A204.1 (cell line): ENCODE data around the gene PSMD1.
"Not testable (repeated sequence)": the region's sequence is repeated elsewhere in the genome, so short reads cannot be mapped to it uniquely, and the experiment has no call there.

ENCODE experiments used
- FAIRE-seq: peaks from 2 replicates; lab custom pipeline; 2012; peaks lifted over from hg19 to GRCh38; lab: Jason Lieb, UNC

PSMD1 gene

DNA sequence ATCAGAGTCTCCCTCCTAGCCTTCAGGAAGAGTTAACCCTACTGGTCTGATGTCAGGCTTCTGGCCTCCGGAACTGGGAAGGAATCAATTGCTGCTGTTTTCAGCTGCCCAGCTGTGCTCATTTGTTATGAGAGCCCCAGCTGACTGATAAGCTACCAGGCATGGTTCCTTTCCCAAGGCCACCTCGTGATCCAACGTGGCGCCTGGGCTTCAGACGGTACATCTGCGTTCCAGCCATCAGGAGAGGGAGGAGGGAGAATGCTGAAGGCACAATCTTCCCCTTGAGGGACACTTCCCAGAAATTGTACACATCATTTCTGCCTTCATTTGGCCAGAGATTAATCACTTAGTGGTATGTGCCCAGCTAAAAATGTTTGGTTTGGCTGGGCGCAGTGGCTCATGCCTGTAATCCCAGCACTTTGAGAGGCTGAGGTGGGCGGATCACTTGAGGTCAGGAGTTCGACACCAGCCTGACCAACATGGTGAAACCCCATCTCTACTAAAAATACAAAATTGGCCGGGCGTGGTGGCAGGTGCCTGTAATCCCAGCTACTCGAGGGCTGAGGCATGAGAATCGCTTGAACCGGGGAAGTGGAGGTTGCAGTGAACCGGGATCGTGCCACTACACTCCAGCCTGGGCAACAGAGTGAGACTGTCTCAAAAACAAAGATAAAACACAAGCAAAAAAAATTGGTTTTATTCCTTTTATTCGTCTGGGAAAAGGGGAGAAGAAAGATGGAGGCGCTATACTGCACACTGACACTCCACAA is 131.3 kb downstream of the PSMD1 start:
- no peak for FAIRE-seq

DNA sequence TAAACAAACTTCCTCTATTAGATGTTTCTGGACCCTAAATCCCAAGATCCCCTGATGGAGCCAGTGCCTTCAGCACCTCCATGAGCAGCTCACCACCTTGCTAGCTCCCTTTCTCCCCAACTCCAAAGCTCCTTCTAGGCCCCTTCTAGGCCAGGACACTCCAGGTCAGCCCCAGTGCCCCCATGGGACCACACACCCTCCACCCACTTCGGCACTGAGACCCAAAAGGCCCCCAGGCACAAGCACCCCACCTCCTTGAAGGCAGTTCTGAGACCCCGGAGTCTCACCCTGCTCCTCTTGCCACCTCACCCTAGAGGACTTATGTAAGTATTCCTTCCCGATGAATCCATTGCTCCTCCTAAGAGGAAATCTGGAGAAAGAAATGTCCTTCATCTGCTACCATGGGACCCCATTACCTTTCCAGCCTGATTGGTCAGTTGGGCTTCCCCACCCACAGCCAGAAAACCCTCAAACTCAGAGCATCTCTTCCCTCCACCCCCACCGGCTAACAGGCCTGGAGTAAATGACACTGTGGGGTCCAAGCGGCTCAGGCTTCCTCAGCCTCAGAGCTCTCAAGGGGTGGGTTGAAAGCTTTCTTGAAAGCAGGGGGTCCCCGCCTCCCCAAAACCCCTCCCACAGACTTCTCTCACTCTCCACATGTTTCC is 132.0 kb downstream of the PSMD1 start:
- no peak for FAIRE-seq

DNA sequence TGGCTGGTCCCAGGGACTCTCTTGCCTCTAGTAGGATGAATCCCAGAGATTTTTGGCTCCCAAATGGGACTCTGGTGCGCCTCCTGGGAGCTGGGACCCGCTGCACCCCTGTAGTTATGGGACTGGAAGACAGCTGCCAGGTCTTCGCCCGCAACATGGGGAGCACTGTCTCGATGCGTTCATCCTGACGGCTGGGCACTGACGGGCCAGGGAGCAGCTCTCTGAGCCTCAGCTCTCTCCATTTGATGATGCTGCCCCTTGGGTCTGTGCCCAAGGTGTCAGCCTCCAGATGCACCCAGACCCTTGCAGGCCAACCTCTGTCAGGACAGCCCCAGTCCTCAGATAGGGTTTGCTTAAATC is 132.5 kb downstream of the PSMD1 start:
- no peak for FAIRE-seq

DNA sequence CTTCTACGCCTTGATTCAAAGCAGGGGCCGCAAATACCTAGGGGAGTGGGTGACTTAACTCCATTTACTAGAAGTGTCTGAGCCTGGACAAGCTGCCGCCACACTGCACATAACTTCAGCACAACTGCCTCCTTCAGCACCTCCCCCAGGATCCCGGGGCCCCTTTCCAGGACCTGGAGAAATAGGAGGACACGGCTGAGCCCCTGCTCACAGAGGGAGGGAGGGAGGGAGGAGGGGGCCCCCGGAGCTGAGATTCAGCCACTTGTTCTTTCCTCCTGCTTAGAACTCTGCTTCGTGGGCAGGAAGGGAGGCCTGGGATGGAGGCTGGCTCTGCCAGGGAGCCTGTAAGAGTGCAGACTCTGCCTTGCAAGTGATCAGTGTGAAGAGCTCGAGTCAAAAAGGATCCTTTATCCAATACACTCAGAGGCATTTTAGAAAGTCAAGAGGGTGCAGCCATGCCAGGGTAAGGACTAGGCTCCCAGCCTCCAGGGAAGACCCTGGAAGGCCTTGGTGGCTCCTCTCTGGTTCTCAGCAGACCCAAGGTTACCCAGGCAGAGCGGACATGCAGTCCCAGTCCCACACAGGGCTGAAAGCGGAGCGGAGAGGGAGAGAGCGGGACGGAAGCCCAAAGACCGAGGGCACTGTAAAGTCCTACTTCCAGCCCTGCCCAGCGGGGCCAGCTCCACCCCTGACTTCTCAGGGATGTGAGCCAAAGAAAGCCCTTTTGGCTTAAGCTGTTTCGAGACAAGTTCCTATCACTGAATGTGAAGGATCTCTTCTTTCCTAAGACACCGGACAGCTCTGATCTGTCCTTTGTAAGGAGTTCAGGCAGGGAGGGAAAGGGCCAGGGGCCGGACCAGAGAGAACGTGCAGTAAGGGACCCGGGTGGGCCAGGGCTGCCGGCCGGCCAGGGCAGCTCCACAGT is 133.2 kb downstream of the PSMD1 start:
- FAIRE-seq, result no peak

DNA sequence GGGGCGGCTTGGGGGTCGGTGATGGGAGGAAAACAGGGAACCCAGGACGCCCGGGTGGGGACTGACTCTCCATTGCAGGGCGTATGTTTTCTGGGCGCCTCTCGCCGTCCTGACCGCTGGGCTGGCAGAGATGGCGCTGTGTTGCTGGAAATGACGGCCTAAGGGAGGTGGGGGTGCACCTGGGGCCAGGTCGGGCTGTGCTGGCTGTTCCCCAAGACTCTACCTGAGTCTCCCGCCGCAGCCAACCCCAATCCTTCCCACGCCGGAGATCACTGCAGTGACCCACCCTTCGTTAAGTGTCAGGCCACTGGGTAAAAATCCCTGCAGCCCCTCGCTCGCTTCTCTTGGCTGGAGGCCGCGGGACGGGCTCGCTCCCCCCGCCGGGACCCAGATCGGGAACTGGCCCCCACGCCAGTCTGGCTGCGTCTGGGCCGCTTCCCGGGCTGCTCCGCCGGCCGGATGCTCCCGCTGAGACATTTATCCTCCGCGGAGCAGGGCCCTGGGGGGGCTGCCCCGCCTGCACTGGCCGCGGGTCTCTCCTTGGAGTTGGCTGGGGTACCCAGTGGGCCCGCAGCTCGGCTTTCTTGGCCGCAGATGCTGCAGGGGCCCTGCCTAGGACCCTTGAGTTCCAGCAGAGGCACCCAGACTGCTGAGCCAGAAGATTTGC is 134.0 kb downstream of the PSMD1 start:
- FAIRE-seq, result no peak

DNA sequence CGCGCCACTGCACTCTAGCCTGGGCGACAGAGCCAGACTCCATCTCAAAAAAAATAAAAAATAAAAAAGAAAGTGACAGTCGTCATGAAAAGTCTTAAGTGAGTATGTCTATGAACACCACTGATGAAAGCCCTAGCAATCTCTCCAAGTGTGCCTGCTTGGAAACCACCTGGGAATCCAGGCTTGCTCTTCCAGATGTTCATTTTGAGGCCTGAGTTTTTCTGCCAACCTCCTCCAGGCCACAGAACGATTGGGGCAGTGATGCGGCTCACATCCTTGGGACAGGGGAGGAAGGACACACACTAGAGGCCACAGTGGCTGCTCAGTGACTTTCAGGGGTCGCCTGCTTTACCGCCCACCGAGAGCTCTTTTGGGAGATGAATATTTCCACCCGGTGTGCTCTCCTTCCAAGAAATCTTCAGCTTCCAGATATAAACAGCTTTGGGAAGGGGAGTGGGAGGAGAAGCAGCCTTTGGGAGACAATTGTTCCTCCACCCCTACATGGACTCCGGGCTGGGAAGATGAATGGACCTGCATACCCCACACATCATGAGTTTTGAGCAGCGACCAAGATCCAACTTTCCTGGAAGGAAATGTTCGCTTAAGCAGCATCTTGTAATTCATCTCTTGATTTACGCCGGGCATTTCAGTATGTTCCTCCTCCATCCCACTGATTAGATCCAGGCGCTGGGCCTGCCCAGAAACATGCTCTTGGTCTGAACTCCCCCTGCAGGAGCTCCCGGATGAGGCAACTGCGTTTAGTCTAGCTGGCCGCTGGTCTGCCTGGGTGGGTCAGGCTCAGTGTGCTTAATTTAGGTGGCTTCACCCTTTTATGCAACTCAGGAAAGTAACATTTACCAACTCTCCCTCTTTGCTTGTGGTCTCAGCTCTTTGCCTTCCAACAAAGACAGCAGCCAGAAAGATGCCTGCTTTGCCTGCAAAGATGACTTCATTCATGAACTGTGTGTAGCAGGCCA is 135.5 kb downstream of the PSMD1 start:
- FAIRE-seq, result peak; percentile 69

DNA sequence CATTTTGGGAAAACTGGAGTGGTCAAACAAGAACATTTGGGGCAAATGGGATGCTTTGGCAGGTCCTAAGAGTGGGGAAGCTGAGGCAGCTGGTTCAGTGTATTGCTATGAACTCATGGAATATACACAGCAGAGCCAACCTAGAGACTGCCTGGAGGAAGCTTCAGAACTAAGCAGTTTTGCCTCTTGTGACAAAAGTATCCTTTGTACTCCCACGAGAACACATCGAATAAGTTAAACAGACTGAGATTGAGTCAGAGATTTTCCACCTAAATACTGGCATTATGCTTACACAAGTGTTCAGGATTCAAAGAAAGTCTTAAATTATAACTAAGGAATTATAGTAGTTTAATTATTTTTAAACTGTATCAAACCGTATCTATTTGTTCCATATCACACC is 136.5 kb downstream of the PSMD1 start:
- no peak for FAIRE-seq

DNA sequence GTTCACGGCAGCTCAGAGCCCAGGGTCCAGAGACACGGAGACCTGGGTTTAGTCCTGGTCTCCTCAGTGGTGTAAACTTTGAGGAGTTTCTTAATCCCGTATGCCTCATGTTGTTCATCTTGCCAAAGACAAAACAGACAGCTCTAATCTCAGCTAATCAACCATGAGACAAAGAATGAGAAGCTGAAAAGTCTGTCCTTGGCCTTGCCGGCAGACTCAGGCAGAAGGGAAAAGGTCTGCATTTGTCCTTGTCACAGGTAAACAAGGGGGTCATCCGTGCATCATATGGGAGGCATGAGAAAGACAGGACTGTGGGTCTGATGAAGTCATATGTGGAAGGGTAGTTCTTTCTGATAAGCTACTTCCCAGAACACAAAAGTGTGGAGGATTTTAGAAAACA is 139.9 kb downstream of the PSMD1 start:
- FAIRE-seq, result no peak

DNA sequence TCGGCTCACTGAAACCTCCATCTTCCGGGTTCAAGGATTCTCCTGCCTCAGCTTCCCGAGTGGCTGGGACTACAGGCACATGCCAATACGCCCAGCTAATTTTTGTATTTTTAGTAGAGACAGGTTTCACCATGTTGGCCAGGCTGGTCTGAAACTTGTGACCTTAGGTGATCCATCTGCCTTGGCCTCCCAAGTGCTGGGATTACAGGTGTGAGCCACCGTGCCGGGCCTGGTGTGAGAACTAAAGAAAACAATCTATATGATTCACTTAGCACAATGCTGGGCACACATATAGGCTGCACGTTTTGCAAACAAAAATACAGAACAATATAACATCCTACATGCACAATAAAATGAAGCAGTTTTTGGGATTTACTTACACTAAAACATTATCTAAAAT is 140.5 kb downstream of the PSMD1 start:
- FAIRE-seq, result not testable (repeated sequence)

DNA sequence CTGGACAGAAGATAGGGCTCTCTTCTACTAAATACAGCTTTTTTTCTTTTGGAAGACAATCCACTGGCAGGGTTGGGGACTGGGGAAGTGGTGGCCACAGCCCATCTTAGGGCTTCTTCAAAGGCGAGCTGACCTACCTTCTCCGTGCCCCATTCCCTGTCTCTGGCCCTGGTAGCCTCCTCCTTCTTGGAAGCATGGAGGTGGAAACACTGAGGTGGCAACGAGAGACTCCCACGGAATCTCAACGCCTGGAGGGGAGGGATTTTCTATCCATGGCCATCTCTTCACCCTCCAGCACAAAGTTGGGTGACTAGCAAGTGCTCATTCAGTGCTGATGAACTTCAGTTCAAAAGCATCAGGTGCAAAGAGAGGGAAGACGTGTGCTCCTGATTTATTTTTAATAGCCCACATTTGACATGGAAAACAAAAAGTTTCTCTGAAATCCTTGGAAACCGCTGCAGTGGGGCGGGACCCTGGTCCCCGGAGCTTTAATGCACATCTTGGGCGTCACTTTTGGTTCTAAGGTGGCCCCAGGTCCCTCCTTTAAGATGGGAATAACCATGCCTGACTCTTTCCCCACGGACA is 141.1 kb downstream of the PSMD1 start:
- FAIRE-seq, result no peak

DNA sequence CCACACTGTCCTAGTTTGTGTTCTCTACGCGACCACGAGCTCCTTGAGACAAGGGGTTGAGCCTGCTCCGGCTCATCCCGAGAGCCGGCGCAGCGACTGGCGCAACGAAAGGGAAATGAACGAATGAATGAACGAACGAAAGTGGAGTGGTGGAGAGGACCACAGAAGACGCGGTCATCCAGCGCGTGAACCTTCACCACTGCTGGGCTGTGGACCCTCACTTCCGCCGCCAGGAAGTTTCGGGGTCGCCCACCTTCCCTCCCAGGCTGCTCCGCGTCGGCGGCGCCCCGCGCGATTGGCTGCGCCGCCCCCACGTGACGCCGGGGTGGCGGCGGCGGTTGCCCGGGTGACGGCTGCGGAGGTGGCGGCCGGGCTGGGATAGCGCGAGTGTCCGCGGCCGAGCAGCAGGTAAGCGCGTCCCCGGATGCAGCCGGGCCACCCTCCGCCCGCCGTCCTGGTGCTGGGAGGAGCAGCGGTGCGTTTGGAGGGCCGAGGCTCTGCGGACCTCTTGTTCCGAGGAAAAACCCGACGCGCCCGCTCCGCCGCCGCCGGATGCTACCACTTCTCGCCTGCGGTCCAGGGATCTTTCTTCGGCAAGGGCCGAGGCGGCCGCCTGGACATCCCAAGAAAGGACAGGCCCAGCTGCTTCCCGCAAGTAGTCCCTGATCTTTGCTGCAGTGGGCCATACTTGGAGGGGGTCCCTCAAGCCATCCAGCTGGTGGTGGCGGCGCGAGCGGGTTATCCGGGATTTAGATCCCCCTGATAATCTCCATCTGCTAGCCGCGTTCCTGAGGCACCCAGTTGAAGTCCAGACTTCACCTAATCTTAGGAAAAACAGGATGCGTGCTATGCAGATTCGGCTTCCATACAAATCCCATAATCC is 141.9 kb downstream of the PSMD1 start, which contains the start of gene ARMC9:
Gene ARMC9 (plus strand): TSS at position 341 of the 883 bp plus-strand sequence. CDS start 7,608 bp downstream, outside the sequence.
- no peak for FAIRE-seq

DNA sequence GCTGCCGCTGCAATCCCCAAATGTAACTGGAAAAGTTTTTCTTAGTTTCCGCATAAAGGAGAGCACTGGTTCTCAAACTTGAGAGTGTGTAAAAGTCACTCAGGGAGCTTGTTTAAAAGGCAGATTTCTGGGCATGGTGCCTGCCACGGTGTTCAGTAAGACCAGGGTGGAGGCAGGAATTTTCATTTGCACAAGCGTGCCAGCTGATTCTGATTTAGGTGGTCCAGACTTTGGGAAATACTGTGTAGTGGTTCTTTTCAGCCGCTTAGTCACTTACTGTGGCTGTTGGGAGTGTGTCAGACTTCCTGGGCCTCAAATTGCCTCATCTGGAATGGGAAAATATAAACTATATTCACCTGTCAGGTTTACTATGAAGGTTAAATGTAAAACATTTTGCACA is 142.6 kb downstream of the PSMD1 start:
- FAIRE-seq, result no peak

DNA sequence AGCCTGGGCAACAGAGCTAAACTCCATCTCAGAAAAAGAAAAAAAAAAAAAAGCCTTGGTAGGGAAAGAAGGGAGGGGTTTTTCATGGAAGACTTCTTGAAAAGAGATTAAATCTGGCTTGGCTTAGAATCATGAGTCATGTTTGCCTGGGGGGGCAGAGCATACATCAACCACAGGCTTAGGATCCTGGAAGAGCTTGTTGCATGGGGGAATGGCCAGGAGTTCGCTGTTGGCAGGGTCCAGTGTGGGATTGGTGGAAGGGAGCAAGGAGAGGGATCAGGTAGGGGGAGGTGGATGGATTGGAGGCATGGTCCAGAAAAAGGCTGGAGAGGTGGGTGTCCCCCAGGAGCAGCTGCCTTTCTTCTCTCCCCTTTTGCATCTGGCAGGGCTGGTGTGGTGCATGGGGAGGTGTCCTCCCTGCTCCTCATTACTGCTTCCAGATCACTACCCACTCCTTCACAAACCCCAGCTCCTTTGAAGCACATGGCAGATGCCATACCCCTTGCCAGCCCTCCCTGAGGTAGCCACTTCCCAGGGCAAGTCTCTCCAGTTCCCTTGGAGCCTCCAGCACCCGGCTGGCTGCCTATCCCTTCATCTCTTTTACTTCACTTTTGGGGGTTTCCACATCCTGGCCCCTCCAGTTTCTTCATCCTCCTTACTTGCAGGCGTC is 144.3 kb downstream of the PSMD1 start:
- FAIRE-seq, result no peak

DNA sequence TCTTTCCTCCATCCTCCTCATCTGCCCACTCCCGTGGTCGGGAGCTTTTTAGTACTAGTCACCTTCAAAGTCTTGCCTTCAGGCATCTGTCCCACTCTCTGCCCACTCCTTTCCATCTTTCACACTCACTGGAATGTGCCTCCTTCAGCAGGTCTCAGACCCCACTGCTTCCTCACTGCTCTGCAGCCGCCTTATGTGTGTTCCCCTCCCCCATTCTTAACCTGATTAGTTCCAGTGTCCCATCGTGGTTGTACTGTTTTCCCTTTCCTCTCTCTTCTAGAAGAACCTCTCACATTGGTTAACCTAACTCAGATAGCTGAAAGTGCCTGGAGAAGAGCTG is 144.8 kb downstream of the PSMD1 start:
- no peak for FAIRE-seq

DNA sequence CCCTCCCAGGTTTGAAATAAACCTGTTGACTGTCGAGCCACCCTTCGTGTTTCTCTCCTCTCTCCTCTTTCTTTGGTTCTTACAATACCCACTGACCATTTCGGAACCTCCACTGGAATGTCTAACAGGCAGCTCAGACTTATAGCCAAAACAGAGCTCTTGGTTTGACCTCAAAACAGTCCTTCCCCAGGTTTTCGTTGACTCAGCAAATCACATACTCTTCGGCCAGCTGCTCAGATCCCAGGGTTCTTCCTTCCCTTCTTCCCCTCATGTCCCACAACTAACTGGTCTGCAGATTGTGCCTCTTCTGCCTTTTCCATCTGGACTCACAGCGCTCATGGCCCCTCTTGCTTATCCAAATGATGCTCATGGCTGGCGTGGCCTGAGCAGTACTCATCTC is 146.4 kb downstream of the PSMD1 start:
- FAIRE-seq, result no peak

DNA sequence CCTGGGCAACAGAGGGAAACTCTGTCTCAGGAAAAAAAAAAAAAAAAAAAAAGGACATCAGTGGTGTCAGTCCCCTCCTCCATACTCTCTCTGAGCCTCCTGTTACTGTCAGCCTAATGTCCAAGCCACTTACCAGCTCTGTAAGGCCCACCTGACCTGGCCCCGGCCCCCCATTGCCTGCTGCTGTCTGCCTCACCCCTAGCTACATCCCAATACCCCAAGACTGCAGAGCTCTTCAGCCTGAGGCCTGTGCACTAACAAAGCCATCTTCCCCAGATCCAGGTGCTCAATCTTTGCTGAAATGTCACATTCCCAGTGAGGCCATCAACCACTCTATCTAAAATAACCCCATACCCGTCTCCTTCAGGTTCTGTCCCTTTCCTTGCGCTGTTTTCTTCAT is 147.5 kb downstream of the PSMD1 start:
- FAIRE-seq, result no peak

DNA sequence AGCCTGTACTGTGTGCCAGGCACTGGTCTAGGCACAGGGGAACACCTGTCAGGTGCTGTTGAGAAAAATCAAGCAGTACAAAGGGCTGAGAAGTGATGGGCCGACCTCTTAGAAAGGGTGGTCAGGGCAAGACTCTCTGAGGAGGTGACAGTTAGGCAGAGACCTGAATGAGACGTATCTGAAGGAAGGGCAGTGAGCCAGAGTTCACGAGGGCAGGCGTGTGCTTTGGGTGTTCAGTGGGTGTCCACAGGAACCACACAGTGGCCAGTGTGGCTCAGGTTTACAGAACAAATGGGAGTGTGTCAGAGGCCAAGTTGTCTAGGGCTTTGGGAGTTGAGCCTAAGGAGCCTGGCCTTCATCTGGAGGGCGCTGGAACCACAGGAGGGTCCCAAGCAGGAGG is 147.9 kb downstream of the PSMD1 start:
- FAIRE-seq, result no peak

DNA sequence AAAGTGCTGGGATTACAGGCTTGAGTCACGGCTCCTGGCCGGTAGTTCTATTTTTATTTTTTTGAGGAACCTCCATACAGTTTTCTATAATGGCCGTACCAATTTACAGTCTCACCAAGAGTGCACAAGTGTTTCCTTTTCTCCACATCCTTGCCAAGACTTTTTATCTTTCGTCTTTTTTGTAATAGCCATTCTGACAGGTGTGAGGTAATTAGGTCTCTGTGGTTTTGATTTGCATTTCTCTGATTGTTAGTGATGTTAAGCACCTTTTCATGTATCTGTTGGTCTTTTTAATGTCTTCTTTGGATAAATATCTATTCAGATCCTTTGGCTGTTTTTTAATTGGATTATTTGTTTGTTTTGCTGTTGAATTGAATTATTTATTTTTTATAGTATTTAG is 151.1 kb downstream of the PSMD1 start:
- FAIRE-seq, result no peak

DNA sequence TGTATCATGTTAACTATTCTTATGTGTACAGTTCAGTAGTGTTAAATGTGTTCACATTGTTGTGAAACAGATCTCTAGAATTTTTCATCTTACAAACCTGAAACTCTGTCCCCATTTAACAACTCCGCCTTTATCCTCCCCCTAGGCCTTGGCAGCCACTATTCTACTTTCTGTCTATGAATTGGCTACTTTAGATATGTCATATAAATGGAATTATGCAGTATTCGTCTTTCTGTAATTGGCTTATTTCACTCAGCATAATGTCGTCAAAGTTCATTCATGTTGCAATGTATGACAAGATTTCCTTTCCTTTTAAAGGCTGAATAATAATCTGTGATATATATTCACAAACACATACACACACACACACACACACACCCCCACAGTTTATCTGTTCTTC is 154.1 kb downstream of the PSMD1 start:
- FAIRE-seq, result no peak
